Epithelial cell of proximal tubule (primary cell): ENCODE data around the gene IYD. TPM values are rescaled to one million over a fixed set of nuclear protein-coding genes. Genes with fewer than 3 reads are reported as not detected.

ENCODE experiments used
- DNase-seq: peaks from one replicate; pipeline ENCODE4 v3.0.0-alpha.2; 2011; ENCODE audit warnings: low read depth
- H3K4me3 ChIP-seq: 2 replicates; pipeline ENCODE4 v1.5.1; 2011; ENCODE audit warnings: low read depth, mild to moderate bottlenecking, low read length
- total RNA-seq: library from RNA; depleted of rRNA; stranded (reverse); fragments of >200 nt; gene quantifications from 2 replicates; pipeline ENCODE4 v1.2.3, GENCODE V29; 2015
- TF ChIP-seq, protein P1 (sequence below): conservative IDR thresholded peaks from 2 replicates; pipeline ENCODE4 v1.5.1; 2012; ENCODE audit warnings: low read depth, mild to moderate bottlenecking, low read length

Gene IYD
- total RNA-seq, 1 donor from 2014 or later = not detected

DNA sequence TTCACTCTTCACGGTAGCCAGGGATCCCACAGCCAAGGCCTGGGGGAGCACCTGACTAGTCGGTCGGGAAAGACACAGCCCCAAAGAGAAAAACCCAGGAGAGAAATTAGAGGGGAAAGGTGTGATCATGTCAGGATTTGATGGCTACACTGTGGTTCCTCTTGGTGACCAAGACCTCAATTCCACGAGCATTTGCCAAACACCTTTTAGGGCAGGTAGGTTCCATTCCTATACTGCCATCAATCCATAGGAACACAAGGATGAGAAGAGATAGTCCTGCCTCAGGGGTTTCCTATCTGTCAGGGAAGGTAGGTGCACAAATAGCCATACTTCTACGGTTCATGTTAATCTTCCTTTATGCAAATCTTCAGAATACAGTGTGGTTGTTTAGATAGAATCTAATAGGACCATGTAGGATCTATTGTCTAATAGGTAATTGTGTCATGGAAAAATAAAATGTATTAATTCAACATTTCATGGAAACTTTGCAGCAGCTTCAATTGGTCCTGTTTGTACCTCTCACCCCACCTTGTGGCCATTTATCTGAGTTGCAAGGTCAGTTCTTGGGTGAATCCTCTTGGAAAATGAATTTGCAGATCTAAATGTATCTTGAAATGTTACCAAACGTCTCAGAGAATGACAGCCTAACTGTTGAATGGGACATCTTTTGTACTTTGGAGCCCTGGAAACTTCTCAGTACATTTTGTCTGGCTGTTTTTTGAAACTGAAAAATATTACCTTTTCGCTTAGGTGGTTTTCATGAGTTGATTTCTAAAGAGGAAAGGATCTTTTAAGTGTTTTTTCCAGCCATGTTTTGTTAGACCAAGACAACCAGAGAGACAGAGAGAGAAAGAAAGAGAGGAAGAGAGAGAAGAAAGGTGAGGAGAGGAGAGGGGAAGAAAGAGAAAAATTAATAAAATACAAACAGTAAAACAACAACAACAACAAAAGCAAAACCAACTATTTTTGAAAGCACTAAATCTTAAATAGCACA lies 33.7 kb upstream of the IYD start:
- H3K4me3 ChIP-seq = no peak overlapping the region
- no peak for DNase-seq
- TF ChIP-seq, protein P1, sequence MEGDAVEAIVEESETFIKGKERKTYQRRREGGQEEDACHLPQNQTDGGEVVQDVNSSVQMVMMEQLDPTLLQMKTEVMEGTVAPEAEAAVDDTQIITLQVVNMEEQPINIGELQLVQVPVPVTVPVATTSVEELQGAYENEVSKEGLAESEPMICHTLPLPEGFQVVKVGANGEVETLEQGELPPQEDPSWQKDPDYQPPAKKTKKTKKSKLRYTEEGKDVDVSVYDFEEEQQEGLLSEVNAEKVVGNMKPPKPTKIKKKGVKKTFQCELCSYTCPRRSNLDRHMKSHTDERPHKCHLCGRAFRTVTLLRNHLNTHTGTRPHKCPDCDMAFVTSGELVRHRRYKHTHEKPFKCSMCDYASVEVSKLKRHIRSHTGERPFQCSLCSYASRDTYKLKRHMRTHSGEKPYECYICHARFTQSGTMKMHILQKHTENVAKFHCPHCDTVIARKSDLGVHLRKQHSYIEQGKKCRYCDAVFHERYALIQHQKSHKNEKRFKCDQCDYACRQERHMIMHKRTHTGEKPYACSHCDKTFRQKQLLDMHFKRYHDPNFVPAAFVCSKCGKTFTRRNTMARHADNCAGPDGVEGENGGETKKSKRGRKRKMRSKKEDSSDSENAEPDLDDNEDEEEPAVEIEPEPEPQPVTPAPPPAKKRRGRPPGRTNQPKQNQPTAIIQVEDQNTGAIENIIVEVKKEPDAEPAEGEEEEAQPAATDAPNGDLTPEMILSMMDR = peak; percentile 91

DNA sequence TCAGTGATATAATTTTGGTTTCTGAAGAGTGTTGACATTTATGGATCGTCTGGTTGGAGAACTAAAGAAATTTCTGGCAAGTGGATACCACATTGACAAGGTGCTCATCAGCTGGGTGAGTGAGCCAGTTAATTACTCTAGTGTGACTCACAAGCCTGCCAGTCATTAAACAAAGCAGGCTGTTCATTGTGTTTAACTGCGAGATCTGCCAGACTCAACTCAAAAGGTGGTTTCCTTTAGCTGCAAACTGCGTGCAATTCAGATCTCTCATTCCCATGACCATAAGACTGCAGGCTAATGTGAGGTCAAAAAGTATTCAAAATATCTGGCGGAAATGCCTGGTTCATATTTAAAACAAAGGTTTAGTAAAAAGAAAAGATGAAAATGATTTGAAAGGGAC lies 32.5 kb upstream of the IYD start:
- TF ChIP-seq, protein P1 = no peak
- H3K4me3 ChIP-seq = no peak overlapping the region
- peak; percentile 76 for DNase-seq

GRCh38 chr6:150336708-150337107 lies 32.1 kb upstream of the IYD start:
- TF ChIP-seq, protein P1 = no peak
- no peak overlapping the region for H3K4me3 ChIP-seq
- DNase-seq = no peak

- no peak overlapping the region for H3K4me3 ChIP-seq
- DNase-seq = no peak
- TF ChIP-seq, protein P1 = no peak
Measured at GRCh38 chr6:150342126-150342525, 26.7 kb upstream of the IYD start.

DNA sequence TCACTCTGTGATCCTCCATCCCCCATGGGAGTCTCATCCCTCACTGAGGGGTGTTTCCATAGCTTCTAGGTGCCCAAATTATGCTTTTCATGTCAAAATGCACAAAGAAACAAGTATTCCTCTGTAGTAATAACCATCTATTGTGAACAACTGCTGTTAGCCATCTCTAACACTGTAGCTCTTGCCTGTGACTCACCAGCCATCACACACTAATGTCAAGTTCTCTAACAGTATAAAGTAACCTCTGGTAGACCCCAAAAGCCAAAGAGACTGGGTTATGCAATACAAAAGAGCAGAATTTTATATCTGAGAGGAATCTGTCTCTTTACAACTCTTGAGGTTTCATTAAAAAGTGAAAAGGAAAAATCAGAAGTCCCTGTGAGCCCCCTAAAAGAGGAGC lies 25.4 kb upstream of the IYD start:
- DNase-seq = no peak
- no peak overlapping the region for H3K4me3 ChIP-seq
- TF ChIP-seq, protein P1 = no peak

- DNase-seq = no peak
- TF ChIP-seq, protein P1 = no peak
- no peak overlapping the region for H3K4me3 ChIP-seq
Measured at GRCh38 chr6:150345781-150346180, 23.0 kb upstream of the IYD start.
